AG04449 (cell line): ENCODE results near the gene C16orf92.

Experiments
- CTCF ChIA-PET: fragments of 350-600 bp; formaldehyde crosslinking; extraction: SDS; loops from one replicate; lab custom pipeline; 2021; ENCODE audit warnings: antibody characterized with exemption; lab: Yijun Ruan, JAX
- POLR2A ChIA-PET: fragments of 400-600, 350-600 bp; formaldehyde crosslinking; extraction: SDS; loops from one replicate; lab custom pipeline; 2020; ENCODE audit warnings: antibody characterized with exemption, inconsistent platforms; lab: Yijun Ruan, JAX
- DNase-seq: peaks from one replicate; pipeline ENCODE4 v3.0.0-alpha.2; 2010; ENCODE audit warnings: low read depth, low spot score
- H3K4me3 ChIP-seq: 2 replicates; pipeline ENCODE4 v1.5.1; 2011; ENCODE audit warnings: low read depth, mild to moderate bottlenecking, control low read depth, low read length
- TF ChIP-seq, protein P1 (sequence below): IDR thresholded peaks from one replicate; pipeline ENCODE4 v1.5.1; 2011; ENCODE audit warnings: mild to moderate bottlenecking, moderate library complexity, low read length, control low read depth, inconsistent platforms; ENCODE audit not compliant: insufficient read depth; ENCODE audit errors: missing control alignments

The C16orf92 gene

DNA sequence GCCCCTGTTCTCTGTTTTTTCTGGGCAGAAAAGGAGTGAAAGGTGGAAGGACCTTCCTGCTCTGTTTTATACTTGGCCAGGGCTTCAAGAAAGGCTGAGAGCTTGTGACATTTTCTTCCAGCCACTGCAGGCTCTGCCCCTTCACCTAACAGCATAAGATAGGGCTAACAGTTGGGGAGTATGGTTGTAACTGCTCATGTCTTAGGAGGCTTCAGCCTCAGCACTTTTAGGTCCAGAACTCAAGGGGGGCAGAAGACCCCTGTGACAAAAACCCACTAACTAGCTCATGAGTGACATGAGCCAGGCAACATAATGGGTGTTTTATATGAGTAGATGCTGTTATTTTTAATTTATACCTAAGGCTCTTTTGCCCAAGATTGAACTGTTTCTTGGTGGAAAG lies 47.5 kb downstream of the C16orf92 start:
- H3K4me3 ChIP-seq: no peak overlapping the region; the same call in 1 of the 2 replicates
- TF ChIP-seq, protein P1, sequence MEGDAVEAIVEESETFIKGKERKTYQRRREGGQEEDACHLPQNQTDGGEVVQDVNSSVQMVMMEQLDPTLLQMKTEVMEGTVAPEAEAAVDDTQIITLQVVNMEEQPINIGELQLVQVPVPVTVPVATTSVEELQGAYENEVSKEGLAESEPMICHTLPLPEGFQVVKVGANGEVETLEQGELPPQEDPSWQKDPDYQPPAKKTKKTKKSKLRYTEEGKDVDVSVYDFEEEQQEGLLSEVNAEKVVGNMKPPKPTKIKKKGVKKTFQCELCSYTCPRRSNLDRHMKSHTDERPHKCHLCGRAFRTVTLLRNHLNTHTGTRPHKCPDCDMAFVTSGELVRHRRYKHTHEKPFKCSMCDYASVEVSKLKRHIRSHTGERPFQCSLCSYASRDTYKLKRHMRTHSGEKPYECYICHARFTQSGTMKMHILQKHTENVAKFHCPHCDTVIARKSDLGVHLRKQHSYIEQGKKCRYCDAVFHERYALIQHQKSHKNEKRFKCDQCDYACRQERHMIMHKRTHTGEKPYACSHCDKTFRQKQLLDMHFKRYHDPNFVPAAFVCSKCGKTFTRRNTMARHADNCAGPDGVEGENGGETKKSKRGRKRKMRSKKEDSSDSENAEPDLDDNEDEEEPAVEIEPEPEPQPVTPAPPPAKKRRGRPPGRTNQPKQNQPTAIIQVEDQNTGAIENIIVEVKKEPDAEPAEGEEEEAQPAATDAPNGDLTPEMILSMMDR: no peak
- no peak for DNase-seq
- ChIA-PET POLR2A (no interaction called here), CTCF (interaction anchor here (0.7 to 1.1 kb wide), 3 partner anchors 15 to 41 kb away, joined by 3 to 4 read pairs (median 3); no protein-coding TSS in a partner anchor)
